Measurements from ENCODE around the gene TMEM132C.

DNA sequence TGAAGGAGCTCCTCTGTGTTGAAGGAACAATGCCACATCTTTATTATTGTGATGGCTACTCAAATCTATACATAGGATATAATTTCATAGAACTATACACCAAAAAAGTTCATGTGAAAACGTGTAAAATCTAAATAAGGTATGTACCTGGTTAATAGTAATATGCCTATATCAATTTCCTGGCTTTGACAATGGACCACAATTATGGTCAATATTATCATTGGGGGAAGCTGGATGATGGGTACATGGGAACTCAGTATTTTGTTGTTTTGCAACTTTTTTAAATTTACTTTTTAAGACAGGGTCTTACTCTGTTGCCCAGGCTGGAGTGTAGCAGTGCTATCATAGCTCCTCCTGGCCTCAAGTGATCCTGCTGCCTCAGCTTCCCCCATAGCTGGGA lies 270.7 kb downstream of the TMEM132C start:
- no peak for TF ChIP-seq ZBTB17 (tag by site-specific recombination; IDR thresholded peaks at IDR 0.05)
- TF ChIP-seq, protein P1, sequence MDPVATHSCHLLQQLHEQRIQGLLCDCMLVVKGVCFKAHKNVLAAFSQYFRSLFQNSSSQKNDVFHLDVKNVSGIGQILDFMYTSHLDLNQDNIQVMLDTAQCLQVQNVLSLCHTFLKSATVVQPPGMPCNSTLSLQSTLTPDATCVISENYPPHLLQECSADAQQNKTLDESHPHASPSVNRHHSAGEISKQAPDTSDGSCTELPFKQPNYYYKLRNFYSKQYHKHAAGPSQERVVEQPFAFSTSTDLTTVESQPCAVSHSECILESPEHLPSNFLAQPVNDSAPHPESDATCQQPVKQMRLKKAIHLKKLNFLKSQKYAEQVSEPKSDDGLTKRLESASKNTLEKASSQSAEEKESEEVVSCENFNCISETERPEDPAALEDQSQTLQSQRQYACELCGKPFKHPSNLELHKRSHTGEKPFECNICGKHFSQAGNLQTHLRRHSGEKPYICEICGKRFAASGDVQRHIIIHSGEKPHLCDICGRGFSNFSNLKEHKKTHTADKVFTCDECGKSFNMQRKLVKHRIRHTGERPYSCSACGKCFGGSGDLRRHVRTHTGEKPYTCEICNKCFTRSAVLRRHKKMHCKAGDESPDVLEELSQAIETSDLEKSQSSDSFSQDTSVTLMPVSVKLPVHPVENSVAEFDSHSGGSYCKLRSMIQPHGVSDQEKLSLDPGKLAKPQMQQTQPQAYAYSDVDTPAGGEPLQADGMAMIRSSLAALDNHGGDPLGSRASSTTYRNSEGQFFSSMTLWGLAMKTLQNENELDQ (tag by site-specific recombination; IDR thresholded peaks at IDR 0.05; ENCODE audit: low read depth), result no peak
- TF ChIP-seq, protein P2, sequence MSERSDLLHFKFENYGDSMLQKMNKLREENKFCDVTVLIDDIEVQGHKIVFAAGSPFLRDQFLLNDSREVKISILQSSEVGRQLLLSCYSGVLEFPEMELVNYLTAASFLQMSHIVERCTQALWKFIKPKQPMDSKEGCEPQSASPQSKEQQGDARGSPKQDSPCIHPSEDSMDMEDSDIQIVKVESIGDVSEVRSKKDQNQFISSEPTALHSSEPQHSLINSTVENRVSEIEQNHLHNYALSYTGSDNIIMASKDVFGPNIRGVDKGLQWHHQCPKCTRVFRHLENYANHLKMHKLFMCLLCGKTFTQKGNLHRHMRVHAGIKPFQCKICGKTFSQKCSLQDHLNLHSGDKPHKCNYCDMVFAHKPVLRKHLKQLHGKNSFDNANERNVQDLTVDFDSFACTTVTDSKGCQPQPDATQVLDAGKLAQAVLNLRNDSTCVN (tag by site-specific recombination; optimal IDR thresholded peaks at IDR 0.05), result no peak
- TF ChIP-seq, protein P3, sequence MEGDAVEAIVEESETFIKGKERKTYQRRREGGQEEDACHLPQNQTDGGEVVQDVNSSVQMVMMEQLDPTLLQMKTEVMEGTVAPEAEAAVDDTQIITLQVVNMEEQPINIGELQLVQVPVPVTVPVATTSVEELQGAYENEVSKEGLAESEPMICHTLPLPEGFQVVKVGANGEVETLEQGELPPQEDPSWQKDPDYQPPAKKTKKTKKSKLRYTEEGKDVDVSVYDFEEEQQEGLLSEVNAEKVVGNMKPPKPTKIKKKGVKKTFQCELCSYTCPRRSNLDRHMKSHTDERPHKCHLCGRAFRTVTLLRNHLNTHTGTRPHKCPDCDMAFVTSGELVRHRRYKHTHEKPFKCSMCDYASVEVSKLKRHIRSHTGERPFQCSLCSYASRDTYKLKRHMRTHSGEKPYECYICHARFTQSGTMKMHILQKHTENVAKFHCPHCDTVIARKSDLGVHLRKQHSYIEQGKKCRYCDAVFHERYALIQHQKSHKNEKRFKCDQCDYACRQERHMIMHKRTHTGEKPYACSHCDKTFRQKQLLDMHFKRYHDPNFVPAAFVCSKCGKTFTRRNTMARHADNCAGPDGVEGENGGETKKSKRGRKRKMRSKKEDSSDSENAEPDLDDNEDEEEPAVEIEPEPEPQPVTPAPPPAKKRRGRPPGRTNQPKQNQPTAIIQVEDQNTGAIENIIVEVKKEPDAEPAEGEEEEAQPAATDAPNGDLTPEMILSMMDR (tag by site-specific recombination; IDR thresholded peaks at IDR 0.05), result no peak
- TF ChIP-seq ZBTB8A (tag by site-specific recombination; IDR thresholded peaks at IDR 0.05), result no peak
- TF ChIP-seq, protein P4, sequence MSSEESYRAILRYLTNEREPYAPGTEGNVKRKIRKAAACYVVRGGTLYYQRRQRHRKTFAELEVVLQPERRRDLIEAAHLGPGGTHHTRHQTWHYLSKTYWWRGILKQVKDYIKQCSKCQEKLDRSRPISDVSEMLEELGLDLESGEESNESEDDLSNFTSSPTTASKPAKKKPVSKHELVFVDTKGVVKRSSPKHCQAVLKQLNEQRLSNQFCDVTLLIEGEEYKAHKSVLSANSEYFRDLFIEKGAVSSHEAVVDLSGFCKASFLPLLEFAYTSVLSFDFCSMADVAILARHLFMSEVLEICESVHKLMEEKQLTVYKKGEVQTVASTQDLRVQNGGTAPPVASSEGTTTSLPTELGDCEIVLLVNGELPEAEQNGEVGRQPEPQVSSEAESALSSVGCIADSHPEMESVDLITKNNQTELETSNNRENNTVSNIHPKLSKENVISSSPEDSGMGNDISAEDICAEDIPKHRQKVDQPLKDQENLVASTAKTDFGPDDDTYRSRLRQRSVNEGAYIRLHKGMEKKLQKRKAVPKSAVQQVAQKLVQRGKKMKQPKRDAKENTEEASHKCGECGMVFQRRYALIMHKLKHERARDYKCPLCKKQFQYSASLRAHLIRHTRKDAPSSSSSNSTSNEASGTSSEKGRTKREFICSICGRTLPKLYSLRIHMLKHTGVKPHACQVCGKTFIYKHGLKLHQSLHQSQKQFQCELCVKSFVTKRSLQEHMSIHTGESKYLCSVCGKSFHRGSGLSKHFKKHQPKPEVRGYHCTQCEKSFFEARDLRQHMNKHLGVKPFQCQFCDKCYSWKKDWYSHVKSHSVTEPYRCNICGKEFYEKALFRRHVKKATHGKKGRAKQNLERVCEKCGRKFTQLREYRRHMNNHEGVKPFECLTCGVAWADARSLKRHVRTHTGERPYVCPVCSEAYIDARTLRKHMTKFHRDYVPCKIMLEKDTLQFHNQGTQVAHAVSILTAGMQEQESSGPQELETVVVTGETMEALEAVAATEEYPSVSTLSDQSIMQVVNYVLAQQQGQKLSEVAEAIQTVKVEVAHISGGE (tag by site-specific recombination; conservative IDR thresholded peaks at IDR 0.05; ENCODE audit: low read depth), result no peak
- TF ChIP-seq ZNF623 (tag by site-specific recombination; IDR thresholded peaks at IDR 0.05), result no peak
- TF ChIP-seq, protein P5, sequence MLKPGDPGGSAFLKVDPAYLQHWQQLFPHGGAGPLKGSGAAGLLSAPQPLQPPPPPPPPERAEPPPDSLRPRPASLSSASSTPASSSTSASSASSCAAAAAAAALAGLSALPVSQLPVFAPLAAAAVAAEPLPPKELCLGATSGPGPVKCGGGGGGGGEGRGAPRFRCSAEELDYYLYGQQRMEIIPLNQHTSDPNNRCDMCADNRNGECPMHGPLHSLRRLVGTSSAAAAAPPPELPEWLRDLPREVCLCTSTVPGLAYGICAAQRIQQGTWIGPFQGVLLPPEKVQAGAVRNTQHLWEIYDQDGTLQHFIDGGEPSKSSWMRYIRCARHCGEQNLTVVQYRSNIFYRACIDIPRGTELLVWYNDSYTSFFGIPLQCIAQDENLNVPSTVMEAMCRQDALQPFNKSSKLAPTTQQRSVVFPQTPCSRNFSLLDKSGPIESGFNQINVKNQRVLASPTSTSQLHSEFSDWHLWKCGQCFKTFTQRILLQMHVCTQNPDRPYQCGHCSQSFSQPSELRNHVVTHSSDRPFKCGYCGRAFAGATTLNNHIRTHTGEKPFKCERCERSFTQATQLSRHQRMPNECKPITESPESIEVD (tag by site-specific recombination; IDR thresholded peaks at IDR 0.05), result no peak
- TF ChIP-seq, protein P6, sequence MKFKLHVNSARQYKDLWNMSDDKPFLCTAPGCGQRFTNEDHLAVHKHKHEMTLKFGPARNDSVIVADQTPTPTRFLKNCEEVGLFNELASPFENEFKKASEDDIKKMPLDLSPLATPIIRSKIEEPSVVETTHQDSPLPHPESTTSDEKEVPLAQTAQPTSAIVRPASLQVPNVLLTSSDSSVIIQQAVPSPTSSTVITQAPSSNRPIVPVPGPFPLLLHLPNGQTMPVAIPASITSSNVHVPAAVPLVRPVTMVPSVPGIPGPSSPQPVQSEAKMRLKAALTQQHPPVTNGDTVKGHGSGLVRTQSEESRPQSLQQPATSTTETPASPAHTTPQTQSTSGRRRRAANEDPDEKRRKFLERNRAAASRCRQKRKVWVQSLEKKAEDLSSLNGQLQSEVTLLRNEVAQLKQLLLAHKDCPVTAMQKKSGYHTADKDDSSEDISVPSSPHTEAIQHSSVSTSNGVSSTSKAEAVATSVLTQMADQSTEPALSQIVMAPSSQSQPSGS (tag by site-specific recombination; IDR thresholded peaks at IDR 0.05; ENCODE audit: low read depth), result no peak
- TF ChIP-seq, protein P7, sequence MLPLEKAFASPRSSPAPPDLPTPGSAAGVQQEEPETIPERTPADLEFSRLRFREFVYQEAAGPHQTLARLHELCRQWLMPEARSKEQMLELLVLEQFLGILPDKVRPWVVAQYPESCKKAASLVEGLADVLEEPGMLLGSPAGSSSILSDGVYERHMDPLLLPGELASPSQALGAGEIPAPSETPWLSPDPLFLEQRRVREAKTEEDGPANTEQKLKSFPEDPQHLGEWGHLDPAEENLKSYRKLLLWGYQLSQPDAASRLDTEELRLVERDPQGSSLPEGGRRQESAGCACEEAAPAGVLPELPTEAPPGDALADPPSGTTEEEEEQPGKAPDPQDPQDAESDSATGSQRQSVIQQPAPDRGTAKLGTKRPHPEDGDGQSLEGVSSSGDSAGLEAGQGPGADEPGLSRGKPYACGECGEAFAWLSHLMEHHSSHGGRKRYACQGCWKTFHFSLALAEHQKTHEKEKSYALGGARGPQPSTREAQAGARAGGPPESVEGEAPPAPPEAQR (tag by site-specific recombination; IDR thresholded peaks at IDR 0.05), result no peak
- no peak for TF ChIP-seq SP2 (tag by site-specific recombination; IDR thresholded peaks at IDR 0.05)
- TF ChIP-seq ZNF510 (tag by site-specific recombination; IDR thresholded peaks at IDR 0.05; ENCODE audit: insufficient replicate concordance), result no peak
- TF ChIP-seq, protein P8, sequence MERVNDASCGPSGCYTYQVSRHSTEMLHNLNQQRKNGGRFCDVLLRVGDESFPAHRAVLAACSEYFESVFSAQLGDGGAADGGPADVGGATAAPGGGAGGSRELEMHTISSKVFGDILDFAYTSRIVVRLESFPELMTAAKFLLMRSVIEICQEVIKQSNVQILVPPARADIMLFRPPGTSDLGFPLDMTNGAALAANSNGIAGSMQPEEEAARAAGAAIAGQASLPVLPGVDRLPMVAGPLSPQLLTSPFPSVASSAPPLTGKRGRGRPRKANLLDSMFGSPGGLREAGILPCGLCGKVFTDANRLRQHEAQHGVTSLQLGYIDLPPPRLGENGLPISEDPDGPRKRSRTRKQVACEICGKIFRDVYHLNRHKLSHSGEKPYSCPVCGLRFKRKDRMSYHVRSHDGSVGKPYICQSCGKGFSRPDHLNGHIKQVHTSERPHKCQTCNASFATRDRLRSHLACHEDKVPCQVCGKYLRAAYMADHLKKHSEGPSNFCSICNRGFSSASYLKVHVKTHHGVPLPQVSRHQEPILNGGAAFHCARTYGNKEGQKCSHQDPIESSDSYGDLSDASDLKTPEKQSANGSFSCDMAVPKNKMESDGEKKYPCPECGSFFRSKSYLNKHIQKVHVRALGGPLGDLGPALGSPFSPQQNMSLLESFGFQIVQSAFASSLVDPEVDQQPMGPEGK (tag by site-specific recombination; IDR thresholded peaks at IDR 0.05), result no peak

All from HEK293 (cell line).